ENCODE results near the gene SHANK2.

The SHANK2 gene

DNA sequence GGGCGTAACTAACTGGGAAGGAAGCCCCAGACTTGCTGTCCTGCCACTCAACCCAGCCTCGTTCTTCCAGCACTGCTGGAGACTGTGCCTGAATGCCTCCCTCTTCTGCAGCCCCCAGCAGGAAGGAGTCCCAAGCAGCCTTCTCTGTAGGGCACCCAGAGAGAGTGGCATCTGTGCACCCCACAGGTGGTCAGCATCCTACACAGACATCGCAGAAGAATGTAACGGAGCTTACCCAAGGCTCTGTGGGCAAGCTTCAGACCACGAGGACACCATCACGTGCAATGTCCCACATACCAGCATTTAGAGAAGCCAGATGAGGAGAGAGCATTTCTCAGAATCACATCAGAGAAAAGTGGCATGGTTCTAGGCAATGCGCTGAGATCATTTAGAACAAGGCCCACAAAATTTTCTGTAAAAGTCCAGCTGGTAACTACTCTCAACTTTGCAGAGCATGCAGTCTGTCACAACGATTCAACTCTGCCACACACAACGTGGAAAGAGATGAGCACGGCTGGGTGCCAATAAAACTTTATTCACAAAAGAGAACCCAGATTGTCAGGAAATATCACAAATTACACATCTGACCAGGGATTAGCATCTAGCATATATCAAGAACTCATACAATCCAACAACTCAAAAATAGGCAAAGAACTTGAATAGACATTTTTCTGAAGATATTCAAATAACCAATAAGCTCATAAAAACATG, 33.4 kb downstream of the SHANK2 start:
- DNase-seq: no peak

DNA sequence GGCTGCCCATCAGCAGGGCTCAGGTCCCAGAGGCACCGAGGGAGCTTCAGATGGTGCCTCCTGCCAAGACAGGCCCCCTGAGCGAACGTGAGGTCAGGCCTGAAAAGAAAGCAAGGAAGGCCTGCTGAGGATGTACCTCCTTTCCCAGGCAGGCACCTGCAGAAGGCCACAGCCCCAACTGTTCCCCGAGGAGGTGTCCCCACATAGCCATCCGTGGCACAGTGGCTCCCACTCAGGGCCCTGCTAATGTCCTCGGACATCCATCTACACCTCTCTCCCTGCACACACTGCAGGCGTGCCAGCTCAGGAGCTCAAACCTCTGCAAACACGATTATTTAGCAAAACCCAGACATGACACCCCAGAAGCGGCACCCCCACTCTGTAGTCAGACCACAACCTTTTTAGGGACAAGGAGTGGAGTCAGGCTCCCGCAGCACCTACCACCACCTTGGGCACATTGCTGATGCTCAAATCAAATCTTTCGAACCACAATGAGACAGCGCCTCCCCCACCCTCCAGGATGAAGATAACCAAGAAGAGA, 36.9 kb downstream of the SHANK2 start:
- DNase-seq: no peak

DNA sequence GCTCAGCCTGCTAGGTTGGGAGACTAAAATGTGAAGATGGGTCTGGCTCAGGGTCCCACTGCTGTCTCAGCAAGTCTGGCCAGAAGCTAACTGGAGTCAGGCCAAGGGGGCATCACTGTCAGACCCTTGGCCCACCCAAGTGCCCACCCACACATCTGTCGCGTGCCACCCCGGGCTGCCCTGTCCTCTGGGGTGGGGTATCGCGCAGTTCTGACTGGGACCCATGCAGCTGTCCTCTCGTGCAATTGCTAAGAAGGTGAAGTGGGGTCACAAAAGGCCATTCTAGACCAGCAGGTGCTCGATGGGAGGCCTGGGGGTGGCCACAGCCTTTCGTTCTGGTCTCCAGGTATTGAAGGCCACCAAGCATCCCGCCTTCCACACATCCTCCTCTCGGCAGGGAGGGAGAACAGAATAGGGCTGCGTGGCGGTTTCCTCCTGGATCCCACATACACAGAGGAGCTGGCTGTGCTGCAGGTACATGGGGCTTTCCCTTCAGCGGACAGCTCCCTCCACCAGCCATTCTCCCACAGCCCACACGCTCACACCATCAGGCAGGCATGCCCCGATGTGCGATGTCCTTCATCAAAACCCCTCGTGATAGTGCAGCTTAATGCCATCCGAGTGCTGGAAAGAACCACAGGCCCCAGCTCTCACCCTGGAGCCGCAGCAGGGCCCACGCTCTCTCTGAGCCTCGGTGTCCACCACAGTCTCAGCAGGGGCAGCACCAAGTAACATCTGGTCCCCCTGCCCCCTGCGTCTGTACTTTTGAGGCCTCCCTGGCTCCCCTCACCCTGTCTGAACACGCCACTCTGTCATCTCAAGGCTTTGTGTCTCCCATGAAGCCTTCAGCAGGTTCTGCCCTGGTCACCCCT, 37.6 kb downstream of the SHANK2 start:
- no peak for DNase-seq

DNA sequence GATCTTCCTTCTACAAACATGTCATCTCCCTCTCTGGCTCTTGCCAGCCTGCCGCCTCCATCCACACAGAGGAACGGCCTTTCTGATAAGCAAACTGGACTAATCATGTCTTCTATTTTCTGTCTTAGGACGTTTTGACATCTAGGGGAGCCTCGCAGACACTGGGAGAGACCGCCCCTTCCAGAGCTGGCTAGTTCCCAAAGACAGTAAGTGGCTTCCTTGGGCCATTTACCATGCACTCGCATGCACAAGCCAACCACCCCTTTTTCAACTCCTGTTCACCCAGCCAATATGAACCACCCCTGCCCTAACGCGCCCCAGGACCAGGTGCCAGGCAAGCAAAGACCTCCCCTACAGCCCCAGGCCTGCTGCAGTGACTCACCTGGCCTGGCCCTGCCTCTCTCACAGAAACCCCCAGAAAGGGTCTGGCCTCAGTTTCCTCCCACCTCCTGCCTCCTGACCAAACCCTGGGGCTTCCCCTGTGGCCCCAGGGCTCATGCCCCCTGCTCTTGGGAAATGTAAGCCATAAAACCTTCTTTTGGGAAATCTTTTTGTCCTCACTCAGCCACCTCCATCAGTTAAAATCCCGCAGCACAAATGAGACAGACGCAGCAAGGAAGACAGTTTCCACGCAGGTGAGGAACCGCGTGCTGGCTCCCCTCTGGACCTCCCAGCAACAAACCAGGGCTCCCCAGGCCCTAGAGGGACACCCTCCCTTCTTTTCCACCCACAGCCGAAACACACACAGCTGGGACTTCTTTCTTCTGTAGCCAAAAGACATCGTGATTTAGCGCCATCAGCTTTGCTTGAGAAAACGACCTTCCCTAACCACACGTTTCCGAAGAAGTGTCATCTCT, 38.5 kb downstream of the SHANK2 start:
- no peak for DNase-seq

DNA sequence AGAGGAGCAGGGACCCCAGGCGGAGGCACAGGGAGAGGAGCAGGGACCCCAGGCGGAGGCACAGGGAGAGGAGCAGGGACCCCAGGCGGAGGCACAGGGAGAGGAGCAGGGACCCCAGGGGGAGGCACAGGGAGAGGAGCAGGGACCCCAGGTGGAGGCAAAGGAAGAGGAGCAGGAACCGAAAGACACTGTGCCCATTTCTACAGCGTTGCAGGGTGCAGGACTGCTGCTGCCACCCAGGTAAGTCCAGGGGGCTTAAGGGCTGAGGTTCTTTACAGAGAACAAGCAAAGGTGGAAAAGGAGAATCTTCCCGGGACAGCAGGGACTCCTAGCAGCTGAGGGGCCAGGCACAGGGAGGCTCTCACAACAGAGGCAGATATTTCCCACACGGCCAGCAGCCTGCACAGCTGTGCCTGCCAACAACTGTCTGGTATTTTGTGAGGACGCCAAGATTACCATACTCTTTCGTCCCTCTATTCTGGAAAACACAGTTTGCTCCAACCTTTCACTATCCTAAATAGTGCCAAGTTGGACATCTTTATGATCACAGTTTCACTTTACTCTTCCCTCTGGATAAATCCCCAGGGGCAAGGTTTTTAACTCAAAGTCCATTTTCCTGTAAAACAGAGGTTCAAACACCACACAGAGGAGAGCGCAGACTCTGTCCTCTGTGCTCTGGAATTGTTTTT, 39.4 kb downstream of the SHANK2 start:
- no peak for DNase-seq

GRCh38 chr11:71211631-71212030, 40.7 kb downstream of the SHANK2 start:
- no peak for DNase-seq

GRCh38 chr11:71210861-71211260, 41.5 kb downstream of the SHANK2 start:
- DNase-seq: no peak

- no peak for DNase-seq
Measured at GRCh38 chr11:71209656-71210055, 42.7 kb downstream of the SHANK2 start.

- DNase-seq: no peak
Measured at GRCh38 chr11:71209181-71209580, 43.2 kb downstream of the SHANK2 start.

- no peak for DNase-seq
Measured at GRCh38 chr11:71208011-71208774, 44.2 kb downstream of the SHANK2 start.

DNA sequence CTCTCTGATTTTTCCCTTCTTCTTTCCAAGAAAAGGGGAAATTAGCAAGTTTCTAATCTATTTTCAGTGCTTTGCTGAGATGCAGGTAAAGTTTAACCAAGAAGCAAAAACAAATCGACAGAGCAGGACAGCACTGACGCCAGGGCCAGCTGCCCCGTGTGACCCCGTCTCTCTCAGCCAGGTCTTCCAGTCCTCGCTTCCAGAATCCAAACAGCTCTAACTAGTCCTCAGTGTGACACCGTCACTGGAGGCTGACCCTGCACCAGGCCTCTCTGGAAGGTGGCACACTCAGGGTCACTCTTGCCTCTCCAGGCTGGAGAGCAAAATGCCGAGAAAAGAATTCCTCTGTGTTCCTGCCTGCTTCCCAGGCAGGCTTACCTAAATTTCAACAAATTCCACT, 44.8 kb downstream of the SHANK2 start:
- DNase-seq: no peak

- DNase-seq: no peak
Measured at GRCh38 chr11:71206186-71206585, 46.2 kb downstream of the SHANK2 start.

DNA sequence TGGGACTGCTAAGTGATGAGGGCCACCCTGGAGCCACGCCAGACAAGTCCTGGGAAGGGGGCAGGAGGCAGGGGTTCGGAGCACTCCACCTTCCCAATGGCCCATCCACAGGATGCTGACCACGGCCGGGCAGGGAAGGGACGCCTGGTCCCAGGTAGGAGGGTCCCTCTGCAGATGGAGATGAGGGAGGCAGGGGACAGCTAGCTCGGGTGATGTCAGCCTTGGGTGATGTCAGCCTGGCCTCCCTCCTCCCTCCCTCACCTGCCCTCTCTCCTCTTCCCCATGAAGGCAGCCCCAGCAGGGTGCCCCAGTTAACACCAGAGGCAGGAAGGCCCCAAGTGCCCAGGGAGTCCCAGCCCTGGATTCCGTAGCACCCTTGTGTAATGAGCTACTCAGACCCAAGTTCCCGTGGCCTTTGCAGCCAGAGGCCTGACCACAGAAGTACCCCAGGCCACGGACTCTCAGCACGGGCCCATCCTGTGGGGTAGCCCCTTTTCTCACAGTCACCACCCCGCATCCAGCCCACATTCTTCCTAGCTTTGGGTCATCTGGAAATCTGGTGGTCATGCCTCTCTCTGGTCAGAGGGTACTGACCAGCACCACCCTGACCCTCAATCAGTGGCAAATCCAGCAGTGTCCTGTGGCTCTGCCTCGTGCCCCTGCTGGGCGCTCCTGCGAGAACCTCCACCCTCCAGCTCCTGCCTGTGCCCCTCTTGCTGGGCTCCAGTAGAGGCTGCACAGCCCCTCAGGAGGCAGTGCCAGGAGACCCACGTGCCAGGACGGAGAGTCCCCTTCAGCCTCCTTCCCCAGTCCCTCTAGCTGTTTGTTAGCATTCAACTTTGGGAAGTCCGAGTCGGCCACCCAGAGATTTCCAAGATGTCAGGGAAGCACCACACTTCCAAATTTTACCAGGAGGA, 47.4 kb downstream of the SHANK2 start:
- DNase-seq: no peak

- DNase-seq: no peak
Measured at GRCh38 chr11:71204294-71204693, 48.1 kb downstream of the SHANK2 start.

GRCh38 chr11:71203681-71204080, 48.7 kb downstream of the SHANK2 start:
- DNase-seq: no peak

DNA sequence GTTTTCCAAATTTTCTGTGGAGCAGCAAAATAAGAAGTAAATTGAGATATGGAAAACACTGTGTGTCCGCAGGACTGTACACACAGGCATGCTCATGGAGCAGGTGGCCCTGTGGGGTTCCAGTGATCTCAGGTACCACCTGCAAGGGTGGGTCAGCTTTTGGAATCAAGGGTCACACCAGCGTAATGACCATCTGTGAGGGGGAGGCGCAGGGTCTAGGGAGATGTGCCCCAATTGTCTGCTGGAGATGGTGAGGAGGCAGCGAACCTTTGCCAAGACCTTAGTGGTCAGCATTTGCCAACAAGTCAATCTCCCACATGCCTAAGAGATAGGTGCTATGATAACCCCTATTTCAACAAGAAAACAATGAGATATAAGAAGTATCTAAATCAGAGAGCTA, 49.4 kb downstream of the SHANK2 start:
- no peak for DNase-seq

DNA sequence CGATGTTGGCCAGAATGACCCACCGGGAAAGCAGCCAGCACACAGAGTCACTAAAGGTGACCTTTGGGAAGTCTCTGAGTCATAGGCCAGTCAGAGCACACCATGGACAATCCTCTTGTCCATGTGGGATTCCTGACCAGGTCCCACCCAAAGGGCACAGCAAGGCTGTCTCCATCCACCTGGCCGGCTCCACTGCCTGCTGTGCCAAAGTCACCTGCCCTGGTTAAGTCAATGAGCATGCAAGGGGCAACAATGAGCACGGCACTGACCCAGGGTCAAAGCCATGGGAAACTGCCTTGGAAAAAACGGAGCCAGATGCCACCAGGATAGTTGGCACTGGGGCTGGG, 49.8 kb downstream of the SHANK2 start:
- no peak for DNase-seq

Data from suppressor macrophage treated with lipopolysaccharide for 4 hours (primary cell).